ENCODE data around the gene EVL. TPM values are rescaled to one million over a fixed set of nuclear protein-coding genes. Genes with fewer than 3 reads are reported as not detected.

EVL gene
- total RNA-seq, 1 experiment from 2014 or later = 23.4 TPM

GRCh38 chr14:100106250-100107112 is 41.3 kb downstream of the EVL start:
- no peak for DNase-seq (ENCODE audit: extremely low read depth, low read depth)

GRCh38 chr14:100107236-100107635 is 42.0 kb downstream of the EVL start:
- DNase-seq (ENCODE audit: extremely low read depth, low read depth) = no peak

DNA sequence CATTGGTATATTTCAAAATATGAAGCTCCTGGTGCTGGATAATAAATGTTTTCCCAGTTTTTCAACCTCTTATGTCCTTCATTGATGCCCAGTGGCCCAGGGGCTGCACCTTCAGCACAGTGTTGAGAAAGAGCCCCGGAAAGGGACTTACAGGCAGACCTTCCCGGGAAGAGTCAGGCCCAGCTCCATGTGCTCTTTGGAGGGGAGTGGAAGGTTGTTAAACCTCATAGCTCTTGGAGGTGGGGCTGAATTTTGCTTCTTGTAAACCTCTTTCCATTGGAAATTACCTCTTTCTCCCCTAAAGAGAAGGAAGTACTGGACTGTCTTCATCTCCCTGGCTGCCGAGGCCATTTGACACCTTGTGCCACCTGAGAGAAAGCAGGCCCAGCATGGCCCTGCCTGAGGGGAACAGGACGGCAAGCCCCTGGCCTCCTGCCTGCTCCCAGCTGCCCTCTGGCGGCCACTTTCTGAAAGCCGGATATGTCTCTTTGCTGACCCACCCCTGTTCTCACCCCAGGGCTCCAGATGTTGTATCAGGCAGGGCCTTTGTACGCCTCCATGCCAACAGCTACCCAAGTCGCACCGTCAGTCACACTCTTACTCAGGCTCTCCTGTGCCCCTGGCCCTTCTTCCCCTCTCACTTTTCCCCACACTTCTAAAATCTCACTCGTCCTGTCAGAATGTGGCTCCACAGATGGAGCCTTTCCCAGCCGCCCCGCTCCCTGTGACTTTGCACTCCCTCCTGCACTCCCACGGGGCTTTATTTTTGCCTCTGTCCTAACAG is 43.0 kb downstream of the EVL start:
- DNase-seq (ENCODE audit: extremely low read depth, low read depth) = peak; percentile 60

DNA sequence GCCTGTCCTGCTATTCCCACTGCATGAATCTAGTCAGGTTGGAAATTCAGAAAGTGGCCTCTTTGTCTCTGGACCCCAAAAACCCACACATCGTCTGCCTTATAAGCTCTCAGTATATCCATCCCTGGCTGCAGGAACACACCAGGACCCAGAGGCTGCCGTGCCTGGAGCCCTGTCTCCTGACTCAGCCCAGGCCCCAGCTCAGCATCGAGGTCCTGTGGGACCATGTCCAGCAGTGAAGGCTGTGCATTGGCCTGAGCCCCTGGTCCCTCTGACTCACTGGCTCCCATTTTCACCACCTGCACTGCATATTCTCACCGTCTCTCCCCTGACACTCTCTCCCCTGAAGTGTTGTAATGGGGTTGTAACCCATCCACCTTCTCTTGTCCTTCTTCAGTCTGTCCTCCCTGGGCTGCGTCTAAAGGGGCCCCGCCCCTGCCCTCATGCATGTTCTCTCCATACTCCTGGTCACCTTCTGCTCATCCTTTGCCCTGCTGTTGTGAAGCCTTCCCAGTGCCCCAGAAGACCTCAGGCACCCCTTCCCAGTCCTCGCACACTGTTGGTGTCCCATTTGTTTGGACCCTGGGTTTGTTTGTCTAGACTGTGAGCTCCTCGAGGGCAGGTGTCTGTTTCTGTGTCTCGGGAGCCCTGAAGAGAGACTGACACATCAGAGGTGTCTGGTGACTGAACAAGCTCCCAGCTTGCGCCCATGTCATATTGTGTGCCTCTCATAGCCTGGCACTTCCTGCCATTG is 43.8 kb downstream of the EVL start:
- no peak for DNase-seq (ENCODE audit: extremely low read depth, low read depth)

- no peak for DNase-seq (ENCODE audit: extremely low read depth, low read depth)
These were observed 44.4 kb downstream of the EVL start for GRCh38 chr14:100109594-100109955.

- no peak for DNase-seq (ENCODE audit: extremely low read depth, low read depth)
These were observed 45.6 kb downstream of the EVL start for GRCh38 chr14:100110816-100111215.

GRCh38 chr14:100111931-100112704 is 46.9 kb downstream of the EVL start:
- DNase-seq (ENCODE audit: extremely low read depth, low read depth) = no peak

DNA sequence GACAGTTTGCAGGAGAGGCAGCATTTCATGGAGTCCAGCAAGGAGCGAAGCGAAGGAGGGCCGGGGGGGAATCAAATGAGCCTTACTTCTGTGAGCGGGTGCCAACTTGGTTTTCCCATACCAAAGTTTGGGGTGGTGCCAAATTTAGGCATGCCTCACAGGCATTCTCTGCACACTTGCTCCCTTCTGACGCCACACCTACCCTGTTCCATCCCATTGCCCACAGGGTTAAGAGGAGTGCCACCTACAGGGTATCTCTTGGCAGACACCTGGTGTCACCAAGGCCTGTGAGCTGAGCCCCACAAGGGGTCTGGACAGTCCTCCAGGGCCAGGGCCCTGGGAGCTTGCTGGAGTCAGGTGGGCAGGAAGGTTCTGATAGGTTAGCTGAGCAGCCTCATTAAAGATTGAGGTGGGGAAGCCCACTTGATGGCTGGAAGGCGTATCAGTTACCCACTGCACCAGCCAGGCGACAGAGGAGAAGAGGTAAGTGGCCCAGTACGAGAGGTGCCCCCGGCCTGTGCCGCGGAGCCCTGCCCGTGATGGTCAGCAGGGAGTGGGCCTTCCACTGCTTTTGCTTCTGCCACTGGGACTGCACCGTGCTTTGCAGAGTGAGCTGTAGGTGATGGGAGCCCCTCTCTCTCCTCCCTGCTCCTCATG is 49.0 kb downstream of the EVL start:
- DNase-seq (ENCODE audit: extremely low read depth, low read depth) = no peak

- DNase-seq (ENCODE audit: extremely low read depth, low read depth) = no peak
These were observed 50.0 kb downstream of the EVL start for GRCh38 chr14:100115236-100115635.

DNA sequence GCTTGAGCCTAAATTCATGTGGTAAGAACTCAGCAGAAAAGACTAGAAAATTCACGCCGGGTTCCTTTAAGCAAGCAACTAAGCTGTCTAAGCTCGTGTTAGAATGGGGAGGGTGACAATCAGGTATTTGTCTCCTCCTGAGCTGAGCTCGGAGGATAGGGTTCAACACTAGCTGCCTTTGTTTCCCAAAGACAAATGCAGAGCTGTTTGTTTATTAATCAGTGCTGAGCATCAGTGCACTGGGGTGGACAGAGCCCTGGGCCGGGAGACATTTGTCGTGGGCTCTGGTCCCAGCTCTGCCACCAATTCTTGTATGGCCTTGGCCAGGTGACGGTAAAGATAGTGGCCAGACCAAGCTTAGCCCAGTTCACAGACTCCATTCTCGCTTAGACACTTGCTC is 50.5 kb downstream of the EVL start:
- no peak for DNase-seq (ENCODE audit: extremely low read depth, low read depth)

- no peak for DNase-seq (ENCODE audit: extremely low read depth, low read depth)
These were observed 50.9 kb downstream of the EVL start for GRCh38 chr14:100116134-100116533.

DNA sequence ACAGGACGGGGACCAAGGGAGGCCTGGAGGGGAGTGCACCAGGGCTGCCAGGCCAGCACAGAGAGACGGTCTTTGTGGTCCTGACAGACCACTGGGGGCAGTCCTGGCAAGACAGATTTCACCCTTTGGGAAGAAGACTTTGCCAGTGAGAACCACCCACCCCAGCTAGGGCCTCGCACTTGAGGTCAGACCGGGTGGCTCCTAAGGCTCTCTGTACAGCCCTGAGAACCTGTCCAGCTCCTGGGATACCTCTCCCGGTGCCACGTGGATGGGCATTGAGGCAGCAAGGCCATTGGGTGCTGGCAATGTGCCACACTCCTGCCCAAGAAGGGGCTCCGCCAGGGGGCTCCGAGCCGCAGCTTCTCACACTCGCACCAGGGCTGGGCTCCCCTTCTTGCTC is 51.8 kb downstream of the EVL start:
- DNase-seq (ENCODE audit: extremely low read depth, low read depth) = no peak

GRCh38 chr14:100117633-100118395 is 52.6 kb downstream of the EVL start:
- DNase-seq (ENCODE audit: extremely low read depth, low read depth) = no peak

DNA sequence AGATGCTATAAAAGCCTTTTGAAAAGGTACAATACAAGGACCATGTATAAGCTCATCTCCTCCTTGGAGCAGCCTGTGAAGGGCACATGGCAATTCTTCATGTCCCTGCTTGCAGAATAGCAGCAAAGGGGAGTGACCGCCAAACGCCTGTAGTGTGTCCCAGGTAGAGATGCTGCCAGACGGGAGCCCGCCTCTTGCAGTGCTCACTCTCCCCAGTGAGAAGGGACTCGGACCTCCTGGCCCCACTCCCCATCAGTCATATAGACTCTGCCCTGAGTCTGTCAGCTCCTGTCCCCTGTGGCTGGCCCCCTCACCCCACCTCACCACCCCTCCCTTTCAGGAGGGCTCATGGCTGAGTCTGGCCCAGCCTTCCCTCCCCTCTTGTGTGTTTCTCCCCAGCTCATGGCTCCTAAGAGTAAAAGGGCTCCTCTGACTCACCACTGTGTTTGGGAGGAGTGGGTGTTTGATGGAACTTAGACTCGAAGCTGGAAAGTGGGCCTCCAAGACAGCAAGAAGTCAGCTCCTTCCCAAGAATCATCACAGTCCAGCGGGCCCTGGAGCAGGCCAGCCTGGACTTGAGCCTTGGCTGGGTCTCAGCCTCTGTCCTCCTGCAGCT is 53.3 kb downstream of the EVL start:
- no peak for DNase-seq (ENCODE audit: extremely low read depth, low read depth)

DNA sequence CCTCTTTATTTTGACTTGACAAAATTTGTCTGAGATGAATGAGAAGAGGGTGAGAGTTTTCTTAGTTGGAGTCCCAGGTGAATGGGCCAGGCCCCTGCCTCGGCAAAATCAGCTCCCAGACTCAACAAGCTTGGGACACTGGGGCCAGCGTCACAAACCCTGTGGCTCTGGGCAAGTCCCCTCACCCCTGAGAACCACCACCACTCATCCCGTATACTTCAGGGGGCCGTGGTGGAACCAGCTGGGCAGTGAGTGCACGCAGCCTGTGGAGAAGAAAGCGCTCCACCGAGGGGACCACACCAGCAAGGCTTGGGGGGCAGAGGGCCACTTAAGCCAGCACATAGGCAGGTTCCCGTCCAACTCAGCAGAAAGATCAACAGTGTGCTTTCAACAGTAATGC is 54.0 kb downstream of the EVL start:
- no peak for DNase-seq (ENCODE audit: extremely low read depth, low read depth)

- no peak for DNase-seq (ENCODE audit: extremely low read depth, low read depth)
These were observed 55.5 kb downstream of the EVL start for GRCh38 chr14:100120522-100121269.

- DNase-seq (ENCODE audit: extremely low read depth, low read depth) = no peak
These were observed 56.6 kb downstream of the EVL start for GRCh38 chr14:100121643-100122480.

All from NCI-H460 (cell line).